ENCODE data around the gene NCAPG.
"Not testable (repeated sequence)": the region's sequence is repeated elsewhere in the genome, so short reads cannot be mapped to it uniquely, and the experiment has no call there.

NCAPG gene

DNA sequence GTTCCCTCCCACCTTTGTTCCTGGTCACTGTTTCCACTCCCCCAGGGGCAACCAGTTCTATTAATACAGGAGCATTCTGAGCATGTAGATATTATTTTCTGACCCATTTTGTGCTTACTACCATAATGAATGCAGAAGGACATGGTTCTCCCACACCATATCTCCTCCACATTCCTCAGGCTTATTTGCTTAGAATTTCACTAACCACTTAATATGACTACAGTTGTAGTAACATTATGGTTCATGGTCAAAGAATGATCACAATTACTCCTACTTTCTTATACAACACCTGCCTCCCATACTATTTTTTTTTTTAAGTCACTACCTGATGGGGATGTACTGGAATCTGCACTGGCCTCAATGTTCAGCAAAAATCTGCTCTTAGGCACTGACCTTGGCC is 21.8 kb upstream of the NCAPG start:
- DNase-seq = peak; percentile 63

GRCh38 chr4:17794730-17795129 is 16.0 kb upstream of the NCAPG start:
- no peak for DNase-seq

- no peak for DNase-seq
Observed at GRCh38 chr4:17797808-17798207, 13.0 kb upstream of the NCAPG start.

DNA sequence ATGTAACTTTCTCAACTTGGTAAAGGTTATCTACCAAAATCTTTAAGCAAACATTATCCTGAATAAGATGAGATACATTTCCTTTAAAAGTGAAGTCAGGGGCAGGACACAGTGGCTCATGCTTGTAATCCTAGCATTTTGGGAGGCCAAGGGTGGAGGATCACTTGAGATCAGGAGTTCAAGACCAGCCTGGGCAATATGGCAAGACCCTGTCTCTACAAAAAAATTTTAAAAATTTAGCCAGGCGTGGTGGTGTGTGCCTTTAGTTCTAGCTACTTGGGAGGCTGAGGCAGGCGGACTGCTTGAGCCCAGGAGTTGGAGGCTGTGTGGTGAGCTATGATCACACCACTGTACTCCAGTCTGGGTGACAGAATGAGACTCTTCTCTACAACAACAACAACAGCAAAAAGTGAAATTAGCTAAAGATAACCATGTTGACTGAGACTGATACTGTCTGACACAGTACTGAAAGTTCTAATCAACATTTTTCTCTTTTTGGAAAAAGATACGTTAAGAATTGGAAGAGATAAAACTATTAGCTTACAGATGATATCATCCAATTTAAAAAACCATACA is 5.1 kb upstream of the NCAPG start:
- no peak for DNase-seq

GRCh38 chr4:17807446-17807845 is 3.3 kb upstream of the NCAPG start:
- DNase-seq = no peak

DNA sequence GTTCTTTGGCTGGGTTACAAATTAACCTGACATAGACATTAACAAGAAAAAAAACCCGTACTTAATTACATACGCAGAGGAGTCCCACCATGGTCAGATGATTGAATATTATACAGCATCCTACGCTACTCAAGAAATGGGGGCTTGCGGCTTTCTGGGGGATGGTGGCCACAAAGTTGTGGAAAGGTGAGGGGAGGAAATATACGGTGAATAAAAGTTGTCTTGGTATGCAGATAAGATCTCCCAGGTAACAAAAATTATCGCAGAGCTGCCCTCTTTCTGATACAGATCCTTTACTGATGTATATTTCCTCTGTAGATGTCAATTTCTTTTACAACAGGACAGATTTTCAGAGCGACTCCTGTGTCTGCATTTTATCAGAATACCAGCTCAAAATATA is 1.1 kb upstream of the NCAPG start:
- no peak for DNase-seq

- no peak for DNase-seq
Observed at GRCh38 chr4:17811078-17811603, 362 bp downstream of the NCAPG start.

DNA sequence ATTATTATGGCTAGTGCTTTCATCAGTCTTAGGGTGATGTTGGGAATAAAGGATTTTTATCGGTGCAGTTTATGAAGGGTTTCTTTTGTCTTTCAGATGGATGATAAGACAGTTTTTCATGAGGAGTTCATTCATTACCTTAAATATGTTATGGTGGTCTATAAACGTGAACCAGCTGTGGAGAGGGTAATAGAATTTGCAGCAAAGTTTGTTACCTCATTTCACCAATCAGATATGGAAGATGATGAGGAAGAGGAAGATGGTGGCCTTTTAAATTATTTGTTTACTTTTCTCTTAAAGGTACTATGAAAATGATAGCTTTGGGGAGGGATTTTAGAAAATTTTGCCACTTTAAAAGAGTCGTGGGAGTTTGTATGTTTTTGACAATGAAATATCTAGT is 1.3 kb downstream of the NCAPG start:
- DNase-seq = no peak

DNA sequence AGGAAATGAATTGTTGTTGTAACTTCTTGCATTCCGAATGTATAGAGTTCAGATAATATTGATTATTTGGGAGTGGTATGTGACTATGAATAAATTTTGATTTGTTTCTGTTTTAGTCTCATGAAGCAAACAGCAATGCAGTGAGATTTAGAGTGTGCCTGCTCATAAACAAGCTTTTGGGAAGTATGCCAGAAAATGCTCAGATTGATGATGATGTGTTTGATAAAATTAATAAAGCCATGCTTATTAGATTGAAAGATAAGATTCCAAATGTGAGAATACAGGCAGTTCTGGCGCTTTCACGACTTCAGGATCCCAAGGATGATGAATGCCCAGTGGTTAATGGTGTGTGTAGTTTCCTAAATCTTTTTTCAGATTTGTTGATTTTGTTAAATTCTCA is 2.0 kb downstream of the NCAPG start:
- no peak for DNase-seq

- DNase-seq = no peak
Observed at GRCh38 chr4:17814140-17814539, 3.4 kb downstream of the NCAPG start.

- DNase-seq = no peak
Observed at GRCh38 chr4:17816142-17816541, 5.4 kb downstream of the NCAPG start.

DNA sequence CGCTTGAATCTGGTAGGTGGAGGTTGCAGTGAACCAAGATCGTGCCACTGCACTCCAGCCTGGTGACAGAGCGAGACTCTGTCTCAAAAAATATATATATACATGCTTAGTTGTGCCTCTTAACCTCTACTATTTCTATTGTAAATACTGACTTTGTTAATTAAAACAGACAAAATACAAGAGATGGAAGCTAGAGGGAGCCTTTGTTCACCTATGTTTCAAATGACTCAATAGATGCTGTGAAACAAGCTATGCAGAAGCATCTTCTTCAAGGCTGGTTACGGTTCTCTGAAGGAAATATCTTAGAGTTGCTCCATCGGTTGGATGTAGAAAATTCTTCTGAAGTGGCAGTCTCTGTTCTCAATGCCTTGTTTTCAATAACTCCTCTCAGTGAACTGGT is 6.2 kb downstream of the NCAPG start:
- peak; percentile 5 for DNase-seq

GRCh38 chr4:17823871-17824669 is 13.3 kb downstream of the NCAPG start:
- DNase-seq = no peak

DNA sequence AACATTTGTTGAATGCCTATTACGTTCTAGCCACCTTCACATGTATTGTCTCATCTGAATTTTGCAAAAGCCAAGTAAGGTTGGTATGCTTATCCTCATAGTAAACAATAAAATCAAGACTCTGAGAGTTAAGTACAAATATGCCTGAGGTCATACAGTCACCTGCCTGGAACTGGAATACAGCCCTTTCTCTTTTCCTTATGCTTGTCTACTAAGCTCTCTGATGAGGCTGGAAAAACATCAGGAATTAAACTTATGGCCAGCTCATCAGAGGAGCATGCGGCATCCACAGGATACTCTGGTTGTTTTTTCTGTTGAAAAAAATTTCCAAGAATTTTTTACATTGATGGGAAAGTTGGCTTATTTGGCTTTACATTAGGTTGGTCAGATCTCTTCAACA is 35.5 kb downstream of the NCAPG start:
- DNase-seq = no peak

DNA sequence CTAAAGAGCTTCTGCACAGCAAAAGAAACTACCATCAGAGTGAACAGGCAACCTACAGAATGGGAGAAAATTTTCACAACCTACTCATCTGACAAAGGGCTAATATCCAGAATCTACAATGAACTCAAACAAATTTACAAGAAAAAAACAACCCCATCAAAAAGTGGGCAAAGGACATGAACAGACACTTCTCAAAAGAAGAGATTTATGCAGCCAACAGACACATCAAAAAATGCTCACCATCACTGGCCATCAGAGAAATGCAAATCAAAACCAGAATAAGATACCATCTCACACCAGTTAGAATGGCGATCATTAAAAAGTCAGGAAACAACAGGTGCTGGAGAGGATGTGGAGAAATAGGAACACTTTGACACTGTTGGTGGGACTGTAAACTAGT is 39.5 kb downstream of the NCAPG start:
- DNase-seq = not testable (repeated sequence)

DNA sequence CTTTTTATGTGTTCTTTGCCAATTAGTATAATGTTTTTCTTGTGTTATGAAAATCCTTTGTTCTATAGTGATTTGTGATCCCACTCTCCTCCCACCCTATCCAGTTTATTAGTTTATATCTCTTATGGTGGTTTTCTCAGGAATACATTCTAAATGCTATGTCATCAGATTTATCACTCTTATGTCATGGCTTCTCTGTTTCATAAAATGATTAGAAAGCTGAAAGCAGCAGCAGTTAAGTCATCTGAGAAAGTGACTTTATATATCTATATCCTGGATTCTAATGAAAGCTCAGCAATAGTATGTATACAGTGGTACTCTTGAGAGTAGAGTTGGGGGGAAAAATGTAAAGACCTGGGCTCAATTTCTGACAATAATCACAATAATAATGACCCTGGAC is 41.2 kb downstream of the NCAPG start:
- no peak for DNase-seq

DNA sequence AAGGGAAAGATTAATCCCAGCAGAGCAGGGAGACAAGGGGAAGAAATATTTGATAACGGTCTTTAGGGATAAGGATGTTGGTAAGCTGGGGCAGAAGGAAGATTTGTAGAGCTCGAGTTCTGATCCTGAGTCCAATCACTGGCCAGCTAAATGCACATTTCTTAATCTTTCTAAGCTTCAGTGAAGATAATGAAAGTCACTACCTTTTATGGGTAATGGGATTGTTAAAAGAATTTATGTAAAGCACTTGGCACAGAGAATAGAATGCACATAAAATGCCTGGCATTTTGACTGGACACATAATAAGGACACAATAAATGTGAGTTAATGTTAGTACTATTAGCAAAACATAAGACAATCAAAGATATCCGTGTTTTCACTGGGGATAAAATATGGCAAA is 43.3 kb downstream of the NCAPG start:
- no peak for DNase-seq

DNA sequence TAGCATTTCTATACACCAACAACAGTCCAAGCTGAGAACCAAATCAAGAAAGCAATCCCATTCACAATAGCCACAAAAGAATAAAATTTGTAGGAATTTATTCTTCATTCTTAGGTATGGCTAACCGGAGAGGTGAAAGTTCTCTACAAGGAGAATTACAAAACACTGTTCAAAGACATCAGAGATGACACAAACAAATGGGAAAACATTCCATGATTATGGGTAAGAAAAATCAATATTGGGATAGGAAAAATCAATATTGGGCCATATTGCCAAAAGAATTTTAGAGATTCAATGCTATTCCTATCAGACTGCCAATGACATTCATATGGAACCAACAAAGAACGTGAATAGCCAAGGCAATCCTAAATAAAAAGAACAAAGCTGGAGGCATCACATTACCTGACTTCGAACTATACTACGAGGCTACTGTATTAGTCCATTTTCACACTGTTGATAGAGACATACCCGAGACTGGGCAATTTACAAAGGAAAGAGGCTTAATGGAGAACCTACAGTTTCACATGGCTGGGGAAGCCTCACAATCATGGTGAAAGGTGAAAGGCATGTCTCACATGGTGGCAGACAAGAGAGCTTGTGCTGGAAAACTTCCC is 49.1 kb downstream of the NCAPG start:
- no peak for DNase-seq

- not testable (repeated sequence) for DNase-seq
Observed at GRCh38 chr4:17861906-17862305, 51.1 kb downstream of the NCAPG start.

DNA sequence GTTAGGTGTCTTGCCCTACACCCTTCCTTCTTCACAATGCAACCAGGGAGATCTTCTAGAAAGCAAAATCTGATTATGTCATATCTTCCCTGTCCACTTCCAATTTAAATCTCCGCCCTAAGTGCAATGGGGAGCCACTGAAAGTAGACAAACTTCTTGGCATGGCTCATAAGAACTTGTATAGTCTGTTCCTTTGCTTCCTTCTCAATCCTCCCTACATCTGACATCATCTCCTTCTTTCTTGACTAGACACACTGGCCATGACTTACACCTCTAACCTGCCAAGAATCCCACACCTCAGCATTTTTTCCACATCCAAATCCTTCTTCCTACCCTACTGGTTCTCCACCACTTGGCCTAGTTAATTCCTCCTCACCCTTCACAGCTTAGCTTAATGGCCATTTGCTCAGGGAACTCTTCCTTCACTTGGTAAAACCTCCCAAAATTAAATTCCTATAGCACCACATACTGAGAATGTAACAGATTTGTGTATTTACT is 55.1 kb downstream of the NCAPG start:
- DNase-seq = no peak

DNA sequence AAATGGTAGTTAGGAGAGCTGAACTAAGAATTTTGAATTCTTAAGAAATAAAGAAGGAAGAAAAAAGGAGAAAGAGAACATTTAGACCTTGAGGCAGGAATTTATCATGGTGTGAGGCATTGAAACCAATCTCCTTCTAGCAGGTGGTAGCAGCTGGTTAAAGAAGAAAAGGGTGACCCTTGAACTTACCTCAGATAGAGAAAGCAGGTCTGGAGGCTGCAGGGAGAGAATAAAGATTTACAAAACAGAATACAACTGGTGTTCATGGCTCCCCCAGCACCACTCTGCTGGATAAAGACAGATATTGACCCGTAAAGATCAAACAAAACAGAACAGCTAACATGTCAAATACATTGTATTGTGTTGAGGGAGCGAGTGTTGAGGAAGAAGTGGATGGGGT is 56.0 kb downstream of the NCAPG start:
- DNase-seq = no peak

DNA sequence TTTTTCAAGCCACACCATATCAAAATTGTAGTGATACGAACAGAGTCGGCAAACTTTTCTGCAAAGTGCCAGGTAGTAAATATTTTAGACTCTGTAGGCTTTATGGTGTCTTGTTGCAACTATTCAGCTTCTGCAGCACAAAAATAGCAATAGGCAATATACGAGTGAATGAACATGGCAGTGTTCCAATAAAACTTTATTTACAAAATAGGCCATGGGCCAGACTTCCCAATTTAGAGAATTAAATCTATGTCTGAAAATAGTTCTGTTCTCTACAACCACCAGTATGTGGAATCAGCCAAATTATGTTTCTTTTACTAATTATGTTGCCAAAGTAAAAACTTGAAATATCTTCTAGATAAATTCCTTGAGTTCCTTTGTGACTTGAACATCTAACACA is 56.5 kb downstream of the NCAPG start:
- DNase-seq = no peak

- DNase-seq = no peak
Observed at GRCh38 chr4:17869327-17869726, 58.5 kb downstream of the NCAPG start.
